Right kidney (tissue), 1 donor: Measurements from ENCODE around the gene DMRT1.
A peak's percentile ranks its signal among the peaks of the same experiment; 100 is the strongest.

Experiments
- DNase-seq: peaks from one replicate; pipeline ENCODE4 v3.0.0-alpha.2; 2016

The DMRT1 gene

GRCh38 chr9:922731-923130 is 81.2 kb downstream of the DMRT1 start:
- DNase-seq: no peak

- no peak for DNase-seq
Measured at GRCh38 chr9:926976-927375, 85.5 kb downstream of the DMRT1 start.

GRCh38 chr9:928363-929042 is 87.0 kb downstream of the DMRT1 start:
- no peak for DNase-seq

DNA sequence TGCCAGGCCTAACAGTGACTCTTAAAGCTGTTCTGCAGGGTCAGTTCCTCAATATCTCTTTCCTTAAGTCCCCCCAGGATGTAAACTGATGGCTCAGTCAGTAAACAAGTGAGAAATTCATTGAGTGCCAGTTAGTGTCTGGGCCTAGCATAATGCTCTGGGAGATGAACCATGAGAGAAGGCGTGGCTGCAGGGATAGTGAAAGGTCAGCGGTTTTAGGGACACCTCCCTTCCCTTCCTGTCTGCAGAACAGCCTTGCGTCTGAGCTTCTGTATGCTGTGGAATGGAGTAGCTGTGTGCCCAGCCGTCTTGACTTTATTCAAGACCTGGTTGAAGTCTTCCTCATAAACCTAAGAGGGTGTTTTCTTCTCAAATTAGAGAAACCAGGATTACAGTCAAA is 88.2 kb downstream of the DMRT1 start:
- no peak for DNase-seq

DNA sequence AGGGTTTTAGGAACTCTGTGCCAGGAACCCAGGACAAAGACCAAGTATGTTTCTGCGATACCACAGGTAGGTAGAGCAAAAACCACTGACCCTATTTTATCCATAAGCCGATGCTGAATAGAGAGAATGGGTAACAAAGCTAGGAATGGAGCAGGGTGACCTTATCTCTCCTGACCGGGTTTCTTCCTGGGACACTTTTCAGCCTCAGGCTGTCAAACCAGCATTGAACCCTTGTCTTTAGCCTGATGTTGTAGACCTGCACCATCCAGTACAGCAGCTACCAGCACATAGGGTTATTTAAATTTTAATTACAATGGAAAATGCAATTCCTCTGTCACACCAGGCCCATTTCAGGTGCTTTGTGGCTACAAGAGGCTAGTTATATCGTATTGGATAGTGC is 91.9 kb downstream of the DMRT1 start:
- DNase-seq: no peak

DNA sequence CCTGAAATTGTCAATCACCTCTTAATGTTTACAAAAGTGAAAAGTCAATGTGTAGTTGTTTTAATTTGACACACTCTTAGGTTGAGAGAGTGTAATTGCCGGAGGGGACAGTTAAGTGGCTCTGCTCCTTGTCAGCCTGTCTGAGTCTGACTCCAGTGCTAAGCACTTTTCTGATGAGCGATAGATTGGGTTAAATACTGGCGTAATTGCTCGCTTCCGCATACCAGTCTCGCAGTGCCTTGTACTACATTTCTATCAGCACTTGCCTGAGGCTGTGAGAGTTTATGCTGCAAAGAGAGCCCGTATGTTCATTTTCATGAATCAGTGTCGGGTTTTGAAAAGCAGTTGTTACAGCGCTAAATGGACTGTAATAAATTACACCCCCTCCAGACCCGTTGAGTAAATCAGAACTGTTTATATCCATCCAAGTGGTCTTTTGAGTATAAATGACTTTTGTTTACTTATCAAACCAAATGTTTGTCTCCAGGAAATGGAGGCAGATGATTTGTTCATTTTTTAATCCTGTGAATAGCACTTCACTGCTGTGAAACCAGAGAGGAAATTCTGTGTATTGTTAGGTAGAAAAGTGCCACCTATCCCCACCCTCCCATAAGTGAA is 94.0 kb downstream of the DMRT1 start:
- no peak for DNase-seq

- no peak for DNase-seq
Measured at GRCh38 chr9:942805-943580, 101.5 kb downstream of the DMRT1 start.

GRCh38 chr9:947985-948384 is 106.5 kb downstream of the DMRT1 start:
- no peak for DNase-seq

- no peak for DNase-seq
Measured at GRCh38 chr9:948497-948896, 107.0 kb downstream of the DMRT1 start.

- DNase-seq: no peak
Measured at GRCh38 chr9:950139-950538, 108.6 kb downstream of the DMRT1 start.

DNA sequence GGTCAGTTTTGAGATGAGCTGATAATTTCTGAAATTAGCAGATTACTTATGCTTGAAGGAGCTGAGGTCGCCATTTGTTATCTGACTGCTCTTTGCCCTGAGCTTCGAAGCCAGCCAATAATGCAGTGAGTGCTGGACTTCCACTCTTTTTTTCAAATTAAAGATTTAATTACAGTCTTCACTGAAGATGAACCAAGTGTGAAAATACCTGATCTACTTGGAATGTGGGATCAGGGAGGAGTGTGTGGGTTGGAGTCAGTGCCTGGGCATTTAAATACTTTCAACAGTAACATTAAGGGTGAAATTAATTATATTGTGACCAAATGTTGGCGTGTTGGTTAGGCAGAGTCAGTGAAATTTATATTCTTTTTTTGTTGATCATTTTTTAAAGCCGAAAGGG is 111.0 kb downstream of the DMRT1 start:
- DNase-seq: no peak

- DNase-seq: no peak
Measured at GRCh38 chr9:959105-959504, 117.6 kb downstream of the DMRT1 start.

DNA sequence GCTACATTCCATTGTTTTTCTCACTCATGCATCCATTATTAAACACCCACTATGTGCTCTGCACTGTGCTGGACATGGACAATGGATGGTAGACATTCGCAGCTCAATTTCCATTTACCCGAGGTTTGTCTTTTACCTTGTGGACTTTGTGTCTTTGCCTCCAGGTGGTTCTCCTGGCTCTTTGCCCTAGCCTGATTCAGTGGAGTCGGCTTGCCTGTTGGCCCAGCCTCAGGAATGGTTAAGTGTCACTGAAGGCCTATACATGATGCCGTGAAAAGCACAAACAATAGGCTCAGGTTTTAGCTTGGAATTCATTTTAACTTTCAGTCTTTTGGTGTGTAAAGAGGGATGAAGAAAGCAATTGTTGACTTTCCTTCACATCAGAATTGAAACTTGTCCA is 118.4 kb downstream of the DMRT1 start:
- no peak for DNase-seq

DNA sequence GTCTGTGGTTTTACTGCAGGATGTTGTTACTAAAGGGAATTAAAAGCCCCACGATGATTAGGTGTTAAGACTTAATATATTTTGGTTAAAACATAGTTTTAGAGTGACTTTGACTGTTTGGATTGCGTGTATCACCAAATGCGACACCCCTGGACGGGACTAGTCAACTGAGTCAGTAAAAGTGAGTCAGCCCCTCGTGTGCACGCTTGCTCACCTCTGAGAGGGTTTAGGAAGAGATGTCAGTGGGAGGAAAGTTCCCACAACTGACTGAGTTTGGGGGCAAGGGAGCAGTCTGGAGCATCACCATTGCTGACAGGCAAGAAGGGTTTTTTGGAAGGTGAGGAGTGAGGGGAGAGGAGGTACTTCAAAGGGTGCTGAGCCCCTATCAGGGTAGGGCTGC is 120.5 kb downstream of the DMRT1 start:
- no peak for DNase-seq

DNA sequence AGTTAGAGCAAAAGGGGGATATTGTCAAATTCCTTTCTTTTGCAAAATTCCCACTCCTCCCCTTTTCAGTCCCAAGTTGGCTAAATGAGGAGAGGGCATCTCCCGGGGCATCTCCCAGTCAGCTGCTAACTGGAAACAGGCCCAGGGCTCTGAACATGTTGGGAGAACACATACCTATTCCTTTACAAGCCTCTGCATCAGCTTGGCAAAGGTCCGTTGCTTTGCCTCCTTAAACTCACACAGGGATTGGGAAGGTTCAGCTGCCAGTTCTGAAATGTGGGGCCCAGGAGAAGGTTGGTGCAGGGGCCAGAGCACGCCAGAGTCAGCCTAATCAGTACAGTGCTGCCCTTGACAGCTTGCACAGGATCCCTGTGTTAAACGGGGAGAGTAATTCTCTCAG is 124.0 kb downstream of the DMRT1 start:
- no peak for DNase-seq

- DNase-seq: no peak
Measured at GRCh38 chr9:966870-967269, 125.4 kb downstream of the DMRT1 start.

- no peak for DNase-seq
Measured at GRCh38 chr9:967436-967835, 125.9 kb downstream of the DMRT1 start.

- peak; percentile 56 for DNase-seq
Measured at GRCh38 chr9:967903-968641, 126.6 kb downstream of the DMRT1 start.

DNA sequence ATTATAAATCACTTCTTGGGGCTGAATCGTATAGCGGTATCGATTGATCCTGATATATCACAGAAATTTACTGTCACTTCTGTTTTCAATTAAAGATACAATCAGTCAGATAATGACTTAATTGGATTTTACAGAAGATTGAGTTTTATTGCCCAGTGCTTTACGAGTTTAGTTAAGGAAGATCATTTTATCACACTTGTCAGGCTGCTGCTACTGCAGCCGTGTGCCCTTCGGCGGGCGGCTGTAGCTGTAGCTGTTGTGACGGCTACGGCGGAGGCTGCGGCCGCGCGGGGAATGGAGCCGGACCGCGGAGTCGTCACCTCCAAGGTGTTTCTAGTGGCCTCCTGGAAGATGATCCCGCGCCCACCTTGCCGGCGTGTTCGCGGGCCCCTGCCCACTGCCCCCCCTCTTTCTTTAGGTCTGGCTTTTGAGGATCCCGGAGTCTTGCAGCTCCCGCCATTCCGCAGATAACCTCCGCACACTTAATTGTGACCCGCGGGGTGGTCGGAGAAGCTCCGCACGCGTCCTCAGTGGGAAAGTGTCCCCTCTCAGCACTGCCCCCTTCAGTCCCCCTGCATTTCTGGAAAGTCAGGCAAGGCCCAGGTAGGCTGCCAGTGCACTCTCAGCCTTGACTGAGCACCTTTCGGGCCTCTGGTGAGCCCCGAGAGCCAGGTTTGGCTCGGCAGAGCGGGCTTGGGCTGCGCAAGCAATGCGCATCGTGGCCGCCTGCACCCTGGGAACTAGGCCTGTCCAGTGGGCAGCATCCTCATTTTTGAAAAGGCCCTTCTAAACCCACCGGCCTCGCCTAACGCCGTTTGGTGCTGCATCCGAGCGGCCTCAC is 128.0 kb downstream of the DMRT1 start:
- DNase-seq: peak; percentile 73

DNA sequence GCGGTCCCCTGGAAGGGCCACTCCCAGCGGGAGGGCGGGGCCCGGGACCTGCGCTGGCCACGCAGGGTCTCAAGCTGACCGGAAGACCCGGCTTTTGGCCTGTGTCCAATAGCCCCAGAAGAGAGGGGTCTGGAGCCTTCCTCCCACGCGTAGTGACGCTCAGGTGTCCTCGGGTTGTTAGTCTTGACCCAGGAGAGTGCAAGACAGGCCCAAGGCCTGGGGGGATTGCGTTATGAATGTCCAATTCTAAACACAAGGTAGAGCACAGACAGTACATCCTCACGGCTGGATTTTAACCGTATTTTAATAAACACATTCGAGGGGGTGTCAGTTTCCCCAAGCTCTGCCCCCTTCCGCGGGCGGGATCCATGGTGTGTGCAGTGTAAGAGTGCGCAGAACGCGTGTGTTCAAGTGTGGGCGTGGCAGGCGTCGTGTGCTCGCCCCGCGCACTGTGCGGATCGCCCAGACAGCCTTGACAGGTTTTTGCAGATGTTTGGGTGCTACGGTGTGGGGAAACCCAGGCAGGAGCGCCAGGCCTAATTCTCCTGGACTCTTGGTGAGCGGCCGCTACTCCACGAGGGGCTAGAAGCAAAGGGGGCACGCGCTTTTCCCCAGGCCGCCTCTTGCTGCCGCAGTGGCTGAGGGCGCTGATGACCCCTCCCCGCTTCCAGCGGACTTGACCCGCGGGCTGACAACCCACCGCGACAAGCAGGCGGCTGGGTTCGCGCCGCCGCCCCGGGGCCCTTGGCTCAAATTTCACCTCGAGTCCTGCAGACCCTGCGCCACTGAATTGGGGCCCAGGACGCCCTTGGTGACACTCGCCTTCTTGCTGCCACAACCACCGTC is 128.9 kb downstream of the DMRT1 start:
- DNase-seq: peak; percentile 75

DNA sequence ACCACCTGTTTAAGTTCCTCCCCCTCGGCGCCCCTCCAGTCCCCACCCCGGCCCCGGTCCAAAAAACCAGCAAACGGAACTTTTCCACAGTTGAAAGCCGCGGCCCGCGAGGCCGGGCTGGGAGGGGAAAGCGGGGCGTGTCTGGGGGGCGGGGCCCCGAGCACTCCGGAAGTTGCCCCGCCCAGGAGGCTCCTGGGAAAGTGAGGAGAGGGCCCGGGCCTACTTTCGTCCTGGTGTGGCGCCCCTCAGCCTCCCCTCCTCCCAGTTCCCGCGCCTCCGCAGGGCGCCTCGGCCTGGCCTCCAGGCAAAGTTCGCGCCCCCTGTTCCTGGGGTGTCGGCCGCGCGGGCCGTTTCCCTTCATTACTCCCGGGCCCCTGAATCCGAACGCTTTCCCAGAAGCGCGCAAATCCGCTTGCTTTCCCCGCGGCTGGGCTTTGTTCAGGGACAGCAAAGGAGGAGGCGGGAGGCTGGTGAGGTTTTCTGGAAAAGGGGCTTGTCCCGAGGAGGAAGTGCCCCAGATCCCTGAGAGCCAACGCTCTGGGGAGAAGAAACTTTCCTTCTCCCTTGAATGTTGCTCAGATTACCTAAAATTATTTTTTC is 130.5 kb downstream of the DMRT1 start:
- peak; percentile 76 for DNase-seq
